GM23338 (cell line): Measurements from ENCODE around the gene PPP2R2B. TPM values are rescaled to one million over a fixed set of nuclear protein-coding genes. Genes with fewer than 3 reads are reported as not detected.
A peak's percentile ranks its signal among the peaks of the same experiment; 100 is the strongest.

Experiments
- ATAC-seq: fragments of 200-7000 bp; cut with Tn5 transposase; 3 replicates; pipeline ENCODE4 v1.9.1; 2020
- DNase-seq: peaks from one replicate; pipeline ENCODE4 v3.0.0-alpha.2; 2015; ENCODE audit warnings: low spot score
- H2AFZ ChIP-seq: fragments of 200-600 bp; sonication (generic); 2 replicates; pipeline ENCODE4 v1.8.0; 2016; ENCODE audit warnings: antibody characterized with exemption, mild to moderate bottlenecking, moderate library complexity
- H3F3A ChIP-seq: fragments of 200-600 bp; sonication (generic); replicated peaks from 2 replicates; pipeline ENCODE4 v1.8.0; 2017; ENCODE audit warnings: antibody characterized with exemption, mixed run types, low read depth
- H3K27ac ChIP-seq: fragments of 200-600 bp; sonication (generic); 2 replicates; pipeline ENCODE4 v1.6.1; 2016; ENCODE audit warnings: low read depth
- H3K27me3 ChIP-seq: fragments of 200-600 bp; sonication (generic); 2 replicates; pipeline ENCODE4 v1.8.0; 2016; ENCODE audit warnings: mild to moderate bottlenecking, mixed run types, moderate library complexity; ENCODE audit not compliant: insufficient read depth
- H3K36me3 ChIP-seq: fragments of 200-600 bp; sonication (generic); 2 replicates; pipeline ENCODE4 v1.8.0; 2016; ENCODE audit warnings: mild to moderate bottlenecking; ENCODE audit not compliant: insufficient read depth
- H3K4me1 ChIP-seq: fragments of 200-600 bp; sonication (generic); 2 replicates; pipeline ENCODE4 v1.8.0; 2016; ENCODE audit warnings: mild to moderate bottlenecking, moderate library complexity; ENCODE audit not compliant: insufficient read depth
- H3K4me2 ChIP-seq: fragments of 200-600 bp; sonication (generic); 2 replicates; pipeline ENCODE4 v1.7.1; 2017; ENCODE audit warnings: mixed run types
- H3K4me3 ChIP-seq: fragments of 200-600 bp; sonication (generic); 2 replicates; pipeline ENCODE4 v1.6.1; 2016; ENCODE audit warnings: mixed run types
- H3K79me2 ChIP-seq: fragments of 200-600 bp; sonication (generic); replicated peaks from 2 replicates; pipeline ENCODE4 v1.8.0; 2017; ENCODE audit warnings: mild to moderate bottlenecking; ENCODE audit not compliant: insufficient read depth
- H3K9me2 ChIP-seq: fragments of 200-600 bp; sonication (generic); 2 replicates; pipeline ENCODE4 v1.8.0; 2017; ENCODE audit not compliant: insufficient read depth
- H4K20me1 ChIP-seq: fragments of 200-600 bp; sonication (generic); replicated peaks from 2 replicates; pipeline ENCODE4 v1.8.0; 2017; ENCODE audit warnings: mild to moderate bottlenecking; ENCODE audit not compliant: insufficient read depth
- H3K27ac Mint-ChIP-seq: 2 replicates; pipeline ENCODE4 v1.8.0; 2020; ENCODE audit warnings: inconsistent platforms, mild to moderate bottlenecking, moderate library complexity, mixed read lengths
- H3K27me3 Mint-ChIP-seq: 3 replicates; pipeline ENCODE4 v1.8.0; 2022; ENCODE audit warnings: low read depth, mild to moderate bottlenecking, moderate library complexity, mixed read lengths, inconsistent platforms; ENCODE audit not compliant: insufficient read depth, poor library complexity
- H3K36me3 Mint-ChIP-seq: 3 replicates; pipeline ENCODE4 v1.8.0; 2021; ENCODE audit warnings: low read depth, mild to moderate bottlenecking, inconsistent platforms, moderate library complexity, mixed read lengths
- H3K4me1 Mint-ChIP-seq: 3 replicates; pipeline ENCODE4 v1.8.0; 2020; ENCODE audit warnings: mild to moderate bottlenecking, inconsistent platforms, mixed read lengths
- H3K4me3 Mint-ChIP-seq: 3 replicates; pipeline ENCODE4 v1.8.0; 2021; ENCODE audit warnings: moderate library complexity, mild to moderate bottlenecking, inconsistent platforms, mixed read lengths
- H3K9me3 Mint-ChIP-seq: 3 replicates; pipeline ENCODE4 v1.8.0; 2020; ENCODE audit warnings: moderate library complexity, mild to moderate bottlenecking, inconsistent platforms, mixed read lengths
- NANOG ChIP-seq: IDR thresholded peaks from 2 replicates; pipeline ENCODE4 v1.6.1; 2016; ENCODE audit warnings: antibody characterized with exemption, borderline replicate concordance
- POLR2AphosphoS5 ChIP-seq: IDR thresholded peaks from 2 replicates; pipeline ENCODE4 v1.6.1; 2016; ENCODE audit warnings: antibody characterized with exemption, low read depth
- STAT1 ChIP-seq: IDR thresholded peaks from one replicate; pipeline ENCODE4 v1.6.1; 2016; ENCODE audit warnings: antibody characterized with exemption; ENCODE audit not compliant: unreplicated experiment
- ZNF114 ChIP-seq: fragments of 250-450 bp; sonication (Bioruptor Pico); IDR thresholded peaks from 2 replicates; pipeline ENCODE4 v1.5.0; 2020; ENCODE audit warnings: mild to moderate bottlenecking, moderate library complexity
- polyA plus RNA-seq: library from polyadenylated mRNA; unstranded; fragments of >200 nt; fragmentation: Nextera tagmentation; extraction: Ambion mirVana; gene quantifications from 2 replicates; pipeline ENCODE4 v1.2.1, GENCODE V29; 2016
- total RNA-seq: library from RNA; depleted of rRNA; stranded (reverse); fragments of >200 nt; shearing (Covaris generic); gene quantifications from 2 replicates; pipeline ENCODE4 v1.2.3, GENCODE V29; 2014
- TF ChIP-seq, protein P1 (sequence below): fragments of 250-450 bp; sonication (Bioruptor Pico); IDR thresholded peaks from 2 replicates; pipeline ENCODE4 v1.5.0; 2020; ENCODE audit warnings: mild to moderate bottlenecking, moderate library complexity
- TF ChIP-seq, protein P2 (sequence below): IDR thresholded peaks from 2 replicates; pipeline ENCODE4 v1.6.1; 2016; ENCODE audit warnings: antibody characterized with exemption
- TF ChIP-seq, protein P3 (sequence below): IDR thresholded peaks from one replicate; pipeline ENCODE4 v1.6.1; 2018; ENCODE audit warnings: antibody characterized with exemption; ENCODE audit not compliant: unreplicated experiment

Gene PPP2R2B
- total and polyA plus RNA-seq, 2 experiments from 2014 or later: 21.3 to 33.9 TPM

DNA sequence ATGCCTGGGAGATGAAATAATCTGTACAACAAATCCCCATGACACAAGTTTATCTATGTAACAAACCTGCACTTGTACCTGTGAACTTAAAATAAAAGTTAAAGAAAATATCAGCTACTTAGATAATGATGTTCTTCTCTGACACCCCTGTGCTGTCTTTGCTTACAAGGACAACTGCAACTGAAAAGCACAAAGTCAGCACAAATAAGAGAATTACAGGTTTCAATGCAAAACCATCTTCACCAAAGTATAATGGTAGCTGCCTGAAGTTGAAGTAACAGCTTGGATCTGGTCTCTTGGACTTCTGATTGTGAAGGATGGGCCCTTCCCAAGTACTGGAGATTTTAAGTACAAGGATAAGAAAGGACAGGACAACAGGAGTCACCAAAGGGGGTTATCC, 45.6 kb upstream of the PPP2R2B start (continued):
- TF ChIP-seq, protein P1, sequence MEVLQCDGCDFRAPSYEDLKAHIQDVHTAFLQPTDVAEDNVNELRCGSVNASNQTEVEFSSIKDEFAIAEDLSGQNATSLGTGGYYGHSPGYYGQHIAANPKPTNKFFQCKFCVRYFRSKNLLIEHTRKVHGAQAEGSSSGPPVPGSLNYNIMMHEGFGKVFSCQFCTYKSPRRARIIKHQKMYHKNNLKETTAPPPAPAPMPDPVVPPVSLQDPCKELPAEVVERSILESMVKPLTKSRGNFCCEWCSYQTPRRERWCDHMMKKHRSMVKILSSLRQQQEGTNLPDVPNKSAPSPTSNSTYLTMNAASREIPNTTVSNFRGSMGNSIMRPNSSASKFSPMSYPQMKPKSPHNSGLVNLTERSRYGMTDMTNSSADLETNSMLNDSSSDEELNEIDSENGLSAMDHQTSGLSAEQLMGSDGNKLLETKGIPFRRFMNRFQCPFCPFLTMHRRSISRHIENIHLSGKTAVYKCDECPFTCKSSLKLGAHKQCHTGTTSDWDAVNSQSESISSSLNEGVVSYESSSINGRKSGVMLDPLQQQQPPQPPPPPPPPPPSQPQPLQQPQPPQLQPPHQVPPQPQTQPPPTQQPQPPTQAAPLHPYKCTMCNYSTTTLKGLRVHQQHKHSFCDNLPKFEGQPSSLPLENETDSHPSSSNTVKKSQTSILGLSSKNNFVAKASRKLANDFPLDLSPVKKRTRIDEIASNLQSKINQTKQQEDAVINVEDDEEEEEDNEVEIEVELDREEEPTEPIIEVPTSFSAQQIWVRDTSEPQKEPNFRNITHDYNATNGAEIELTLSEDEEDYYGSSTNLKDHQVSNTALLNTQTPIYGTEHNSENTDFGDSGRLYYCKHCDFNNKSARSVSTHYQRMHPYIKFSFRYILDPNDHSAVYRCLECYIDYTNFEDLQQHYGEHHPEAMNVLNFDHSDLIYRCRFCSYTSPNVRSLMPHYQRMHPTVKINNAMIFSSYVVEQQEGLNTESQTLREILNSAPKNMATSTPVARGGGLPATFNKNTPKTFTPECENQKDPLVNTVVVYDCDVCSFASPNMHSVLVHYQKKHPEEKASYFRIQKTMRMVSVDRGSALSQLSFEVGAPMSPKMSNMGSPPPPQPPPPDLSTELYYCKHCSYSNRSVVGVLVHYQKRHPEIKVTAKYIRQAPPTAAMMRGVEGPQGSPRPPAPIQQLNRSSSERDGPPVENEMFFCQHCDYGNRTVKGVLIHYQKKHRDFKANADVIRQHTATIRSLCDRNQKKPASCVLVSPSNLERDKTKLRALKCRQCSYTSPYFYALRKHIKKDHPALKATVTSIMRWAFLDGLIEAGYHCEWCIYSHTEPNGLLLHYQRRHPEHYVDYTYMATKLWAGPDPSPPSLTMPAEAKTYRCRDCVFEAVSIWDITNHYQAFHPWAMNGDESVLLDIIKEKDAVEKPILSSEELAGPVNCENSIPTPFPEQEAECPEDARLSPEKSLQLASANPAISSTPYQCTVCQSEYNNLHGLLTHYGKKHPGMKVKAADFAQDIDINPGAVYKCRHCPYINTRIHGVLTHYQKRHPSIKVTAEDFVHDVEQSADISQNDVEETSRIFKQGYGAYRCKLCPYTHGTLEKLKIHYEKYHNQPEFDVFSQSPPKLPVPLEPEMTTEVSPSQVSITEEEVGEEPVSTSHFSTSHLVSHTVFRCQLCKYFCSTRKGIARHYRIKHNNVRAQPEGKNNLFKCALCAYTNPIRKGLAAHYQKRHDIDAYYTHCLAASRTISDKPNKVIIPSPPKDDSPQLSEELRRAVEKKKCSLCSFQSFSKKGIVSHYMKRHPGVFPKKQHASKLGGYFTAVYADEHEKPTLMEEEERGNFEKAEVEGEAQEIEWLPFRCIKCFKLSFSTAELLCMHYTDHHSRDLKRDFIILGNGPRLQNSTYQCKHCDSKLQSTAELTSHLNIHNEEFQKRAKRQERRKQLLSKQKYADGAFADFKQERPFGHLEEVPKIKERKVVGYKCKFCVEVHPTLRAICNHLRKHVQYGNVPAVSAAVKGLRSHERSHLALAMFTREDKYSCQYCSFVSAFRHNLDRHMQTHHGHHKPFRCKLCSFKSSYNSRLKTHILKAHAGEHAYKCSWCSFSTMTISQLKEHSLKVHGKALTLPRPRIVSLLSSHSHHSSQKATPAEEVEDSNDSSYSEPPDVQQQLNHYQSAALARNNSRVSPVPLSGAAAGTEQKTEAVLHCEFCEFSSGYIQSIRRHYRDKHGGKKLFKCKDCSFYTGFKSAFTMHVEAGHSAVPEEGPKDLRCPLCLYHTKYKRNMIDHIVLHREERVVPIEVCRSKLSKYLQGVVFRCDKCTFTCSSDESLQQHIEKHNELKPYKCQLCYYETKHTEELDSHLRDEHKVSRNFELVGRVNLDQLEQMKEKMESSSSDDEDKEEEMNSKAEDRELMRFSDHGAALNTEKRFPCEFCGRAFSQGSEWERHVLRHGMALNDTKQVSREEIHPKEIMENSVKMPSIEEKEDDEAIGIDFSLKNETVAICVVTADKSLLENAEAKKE (CRISPR knock-in tag): no peak

DNA sequence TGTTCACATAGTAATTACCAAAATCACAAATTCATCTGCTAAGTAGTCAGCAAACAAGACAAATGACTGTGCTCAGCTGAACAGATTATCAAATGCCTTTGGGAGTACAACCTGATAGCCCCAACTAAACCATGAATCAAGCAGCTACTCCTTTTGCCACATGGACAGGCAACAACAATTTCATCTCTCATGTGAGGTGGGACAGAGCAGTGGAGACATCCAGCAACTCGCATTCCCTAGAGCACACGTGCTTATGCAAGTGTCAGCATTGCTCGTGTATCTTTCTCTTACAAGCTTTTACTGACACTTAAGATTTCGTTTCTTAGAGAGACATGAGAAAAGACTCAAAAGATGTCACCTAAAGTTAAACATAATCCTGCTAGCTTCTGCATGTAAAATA, 42.7 kb upstream of the PPP2R2B start:
- Histone ChIP-seq H3F3A (no peaks in the 10 kb centered on the region), H3K79me2 (no peaks in the 10 kb centered on the region), H3K4me1 (peaks cover 23% of the 10 kb centered on the region), H3K36me3 (no peaks in the 10 kb centered on the region), H3K27me3 (no peaks in the 10 kb centered on the region), H3K9me2 (no peaks in the 10 kb centered on the region), H3K4me2 (no peak overlapping the region), H4K20me1 (no peaks in the 10 kb centered on the region), H2AFZ (no peak overlapping the region), H3K27ac (no peak overlapping the region), H3K4me3 (no peak overlapping the region)
- ATAC-seq (no peak), DNase-seq (no peak)
- Mint-ChIP-seq H3K9me3 (no peaks in the 10 kb centered on the region), H3K36me3 (no peaks in the 10 kb centered on the region), H3K4me1 (peaks cover 26% of the 10 kb centered on the region), H3K27ac (no peak overlapping the region), H3K27me3 (no peaks in the 10 kb centered on the region), H3K4me3 (no peak overlapping the region)
- no peak for TF ChIP-seq POLR2AphosphoS5

DNA sequence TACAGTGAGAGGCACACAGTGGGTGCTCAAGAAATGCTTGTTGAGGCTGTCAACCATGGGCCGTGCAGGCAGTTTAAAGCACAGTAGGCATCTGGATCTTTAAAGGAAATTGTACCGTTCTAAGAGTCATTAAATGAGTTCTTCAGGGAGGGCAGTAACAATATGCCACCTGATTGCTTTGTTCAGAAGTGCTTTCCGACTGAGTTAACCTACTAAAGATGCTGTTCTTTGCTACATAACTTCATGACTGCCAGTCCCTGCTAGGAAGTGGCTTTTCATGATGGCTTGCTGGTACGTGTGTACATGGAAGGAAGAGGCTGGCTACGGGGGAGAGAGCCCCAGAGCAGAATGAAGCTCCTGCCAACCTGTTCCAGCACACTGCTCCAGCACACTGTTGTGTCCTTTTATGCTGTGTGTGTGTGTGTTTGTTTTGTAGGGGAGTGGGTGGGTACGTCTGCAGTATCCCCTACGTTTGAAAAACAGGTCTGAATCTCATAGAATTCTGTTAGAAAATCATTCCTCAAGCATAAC, 41.9 kb upstream of the PPP2R2B start:
- H3F3A ChIP-seq: no peaks in the 10 kb centered on the region
- H4K20me1 ChIP-seq: no peaks in the 10 kb centered on the region
- Mint-ChIP-seq H3K27ac (0 out of 2 replicates have a peak overlapping the region, but pooled peaks have one; percentile 65), H3K9me3 (no peaks in the 10 kb centered on the region), H3K36me3 (no peaks in the 10 kb centered on the region), H3K4me3 (no peak overlapping the region), H3K27me3 (no peaks in the 10 kb centered on the region), H3K4me1 (peaks cover 30% of the 10 kb centered on the region)
- no peak; the same call in 2 of the 3 replicates for ATAC-seq
- H2AFZ ChIP-seq: no peak overlapping the region
- H3K79me2 ChIP-seq: no peaks in the 10 kb centered on the region
- no peak overlapping the region for H3K4me3 ChIP-seq
- no peaks in the 10 kb centered on the region for H3K27me3 ChIP-seq
- no peak overlapping the region for H3K27ac ChIP-seq
- peak; percentile 8 for DNase-seq
- H3K4me2 ChIP-seq: no peak overlapping the region
- peaks cover 23% of the 10 kb centered on the region for H3K4me1 ChIP-seq
- no peaks in the 10 kb centered on the region for H3K36me3 ChIP-seq
- no peaks in the 10 kb centered on the region for H3K9me2 ChIP-seq
- TF ChIP-seq, protein P2, sequence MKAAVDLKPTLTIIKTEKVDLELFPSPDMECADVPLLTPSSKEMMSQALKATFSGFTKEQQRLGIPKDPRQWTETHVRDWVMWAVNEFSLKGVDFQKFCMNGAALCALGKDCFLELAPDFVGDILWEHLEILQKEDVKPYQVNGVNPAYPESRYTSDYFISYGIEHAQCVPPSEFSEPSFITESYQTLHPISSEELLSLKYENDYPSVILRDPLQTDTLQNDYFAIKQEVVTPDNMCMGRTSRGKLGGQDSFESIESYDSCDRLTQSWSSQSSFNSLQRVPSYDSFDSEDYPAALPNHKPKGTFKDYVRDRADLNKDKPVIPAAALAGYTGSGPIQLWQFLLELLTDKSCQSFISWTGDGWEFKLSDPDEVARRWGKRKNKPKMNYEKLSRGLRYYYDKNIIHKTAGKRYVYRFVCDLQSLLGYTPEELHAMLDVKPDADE: no peak
- TF ChIP-seq NANOG: no peak
- TF ChIP-seq STAT1: no peak
- TF ChIP-seq, protein P3, sequence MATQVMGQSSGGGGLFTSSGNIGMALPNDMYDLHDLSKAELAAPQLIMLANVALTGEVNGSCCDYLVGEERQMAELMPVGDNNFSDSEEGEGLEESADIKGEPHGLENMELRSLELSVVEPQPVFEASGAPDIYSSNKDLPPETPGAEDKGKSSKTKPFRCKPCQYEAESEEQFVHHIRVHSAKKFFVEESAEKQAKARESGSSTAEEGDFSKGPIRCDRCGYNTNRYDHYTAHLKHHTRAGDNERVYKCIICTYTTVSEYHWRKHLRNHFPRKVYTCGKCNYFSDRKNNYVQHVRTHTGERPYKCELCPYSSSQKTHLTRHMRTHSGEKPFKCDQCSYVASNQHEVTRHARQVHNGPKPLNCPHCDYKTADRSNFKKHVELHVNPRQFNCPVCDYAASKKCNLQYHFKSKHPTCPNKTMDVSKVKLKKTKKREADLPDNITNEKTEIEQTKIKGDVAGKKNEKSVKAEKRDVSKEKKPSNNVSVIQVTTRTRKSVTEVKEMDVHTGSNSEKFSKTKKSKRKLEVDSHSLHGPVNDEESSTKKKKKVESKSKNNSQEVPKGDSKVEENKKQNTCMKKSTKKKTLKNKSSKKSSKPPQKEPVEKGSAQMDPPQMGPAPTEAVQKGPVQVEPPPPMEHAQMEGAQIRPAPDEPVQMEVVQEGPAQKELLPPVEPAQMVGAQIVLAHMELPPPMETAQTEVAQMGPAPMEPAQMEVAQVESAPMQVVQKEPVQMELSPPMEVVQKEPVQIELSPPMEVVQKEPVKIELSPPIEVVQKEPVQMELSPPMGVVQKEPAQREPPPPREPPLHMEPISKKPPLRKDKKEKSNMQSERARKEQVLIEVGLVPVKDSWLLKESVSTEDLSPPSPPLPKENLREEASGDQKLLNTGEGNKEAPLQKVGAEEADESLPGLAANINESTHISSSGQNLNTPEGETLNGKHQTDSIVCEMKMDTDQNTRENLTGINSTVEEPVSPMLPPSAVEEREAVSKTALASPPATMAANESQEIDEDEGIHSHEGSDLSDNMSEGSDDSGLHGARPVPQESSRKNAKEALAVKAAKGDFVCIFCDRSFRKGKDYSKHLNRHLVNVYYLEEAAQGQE: no peak
- TF ChIP-seq ZNF114: no peak
